NB4 (cell line): ENCODE measurements around the gene OR6J1.
"Not testable (repeated sequence)": the region's sequence is repeated elsewhere in the genome, so short reads cannot be mapped to it uniquely, and the experiment has no call there.

Source experiments
- DNase-seq: peaks from one replicate; pipeline ENCODE4 v3.0.0; 2010; ENCODE audit warnings: low read depth
- H3K4me3 ChIP-seq: one replicate; pipeline ENCODE4 v1.5.1; 2011; ENCODE audit warnings: mild to moderate bottlenecking, low read depth, low read length, moderate library complexity
- MYC ChIP-seq: IDR thresholded peaks from 2 replicates; pipeline ENCODE4 v1.6.1; 2011; ENCODE audit warnings: low read depth, low read length
- POLR2A ChIP-seq: IDR thresholded peaks from 2 replicates; pipeline ENCODE4 v1.6.1; 2011; ENCODE audit warnings: mild to moderate bottlenecking; ENCODE audit not compliant: insufficient read length; ENCODE audit errors: extremely low read depth
- TF ChIP-seq, protein P1 (sequence below): IDR thresholded peaks from 2 replicates; pipeline ENCODE4 v1.6.1; 2011; ENCODE audit warnings: low read depth, low read length
- TF ChIP-seq, protein P2 (sequence below): IDR thresholded peaks from one replicate; pipeline ENCODE4 v1.5.1; 2012; ENCODE audit warnings: low read depth, low read length

Gene OR6J1

DNA sequence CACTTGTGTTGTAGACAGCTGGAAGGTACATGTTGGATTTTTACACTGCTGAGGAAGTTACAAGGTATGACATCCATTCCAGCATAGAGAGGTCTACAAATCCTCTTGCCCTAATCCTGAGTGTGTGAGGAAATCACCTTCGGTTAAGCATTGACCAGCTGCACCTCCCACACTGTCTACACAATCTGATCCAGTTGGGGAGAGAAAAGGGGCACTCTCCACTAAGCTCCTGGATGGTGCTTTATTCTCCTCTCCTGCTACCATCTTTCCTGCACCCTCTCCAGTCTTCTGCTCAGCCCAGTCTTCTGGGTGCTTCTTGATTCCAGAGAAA is at the start of gene OR6J1:
OR6J1 (minus strand) TSS at position 48 of the 331 bp plus-strand sequence. CDS start 9,541 bp downstream, outside the sequence.
- TF ChIP-seq POLR2A (no peak), MYC (no peak)
- TF ChIP-seq, protein P1, sequence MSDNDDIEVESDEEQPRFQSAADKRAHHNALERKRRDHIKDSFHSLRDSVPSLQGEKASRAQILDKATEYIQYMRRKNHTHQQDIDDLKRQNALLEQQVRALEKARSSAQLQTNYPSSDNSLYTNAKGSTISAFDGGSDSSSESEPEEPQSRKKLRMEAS = no peak
- TF ChIP-seq, protein P2, sequence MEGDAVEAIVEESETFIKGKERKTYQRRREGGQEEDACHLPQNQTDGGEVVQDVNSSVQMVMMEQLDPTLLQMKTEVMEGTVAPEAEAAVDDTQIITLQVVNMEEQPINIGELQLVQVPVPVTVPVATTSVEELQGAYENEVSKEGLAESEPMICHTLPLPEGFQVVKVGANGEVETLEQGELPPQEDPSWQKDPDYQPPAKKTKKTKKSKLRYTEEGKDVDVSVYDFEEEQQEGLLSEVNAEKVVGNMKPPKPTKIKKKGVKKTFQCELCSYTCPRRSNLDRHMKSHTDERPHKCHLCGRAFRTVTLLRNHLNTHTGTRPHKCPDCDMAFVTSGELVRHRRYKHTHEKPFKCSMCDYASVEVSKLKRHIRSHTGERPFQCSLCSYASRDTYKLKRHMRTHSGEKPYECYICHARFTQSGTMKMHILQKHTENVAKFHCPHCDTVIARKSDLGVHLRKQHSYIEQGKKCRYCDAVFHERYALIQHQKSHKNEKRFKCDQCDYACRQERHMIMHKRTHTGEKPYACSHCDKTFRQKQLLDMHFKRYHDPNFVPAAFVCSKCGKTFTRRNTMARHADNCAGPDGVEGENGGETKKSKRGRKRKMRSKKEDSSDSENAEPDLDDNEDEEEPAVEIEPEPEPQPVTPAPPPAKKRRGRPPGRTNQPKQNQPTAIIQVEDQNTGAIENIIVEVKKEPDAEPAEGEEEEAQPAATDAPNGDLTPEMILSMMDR = no peak
- DNase-seq = no peak
- no peak within 1 kb of the TSS for H3K4me3 ChIP-seq

DNA sequence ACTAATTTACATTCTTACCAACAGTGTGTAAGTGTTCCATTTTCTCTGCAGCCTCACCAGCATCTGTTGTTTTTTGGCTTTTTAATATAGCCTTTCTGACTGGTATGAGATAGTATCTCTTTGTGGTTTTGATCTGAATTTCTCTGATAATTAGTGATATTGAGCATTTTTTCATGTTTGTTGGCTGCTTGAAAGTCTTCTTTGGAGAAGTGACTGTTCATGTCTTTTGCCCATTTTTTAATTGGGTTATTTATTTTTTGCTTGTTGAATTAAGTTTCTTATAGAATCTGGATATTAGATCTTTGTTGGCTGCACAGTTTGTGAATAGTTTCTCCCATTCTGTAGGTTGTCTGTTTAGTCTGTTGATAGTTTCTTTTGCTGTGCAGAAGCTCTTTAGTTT is 48.0 kb upstream of the OR6J1 start:
- DNase-seq = no peak
- TF ChIP-seq MYC (no peak), POLR2A (no peak)
- TF ChIP-seq, protein P1 = no peak
- TF ChIP-seq, protein P2 = no peak
- no peak overlapping the region for H3K4me3 ChIP-seq

DNA sequence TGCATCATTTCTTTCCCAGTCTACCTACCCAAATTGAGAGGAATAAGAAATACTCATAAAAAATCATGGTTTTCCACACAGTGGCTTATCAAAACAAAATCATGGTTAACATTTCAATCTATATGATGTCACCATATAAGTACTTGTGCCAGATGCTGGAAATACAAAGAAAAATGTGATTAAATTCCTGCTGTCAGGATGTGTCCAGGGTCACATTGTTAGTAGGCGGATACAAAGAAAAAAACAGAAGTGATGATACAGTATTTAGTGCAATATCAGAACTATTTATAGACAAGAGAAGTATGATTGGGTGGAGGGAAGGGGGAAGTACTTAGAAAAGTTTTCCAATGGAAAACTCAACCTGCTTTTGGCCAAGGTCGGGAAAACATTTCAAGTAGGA is 47.0 kb upstream of the OR6J1 start:
- TF ChIP-seq, protein P1 = no peak
- TF ChIP-seq, protein P2 = no peak
- TF ChIP-seq POLR2A (no peak), MYC (no peak)
- no peak overlapping the region for H3K4me3 ChIP-seq
- DNase-seq = no peak

DNA sequence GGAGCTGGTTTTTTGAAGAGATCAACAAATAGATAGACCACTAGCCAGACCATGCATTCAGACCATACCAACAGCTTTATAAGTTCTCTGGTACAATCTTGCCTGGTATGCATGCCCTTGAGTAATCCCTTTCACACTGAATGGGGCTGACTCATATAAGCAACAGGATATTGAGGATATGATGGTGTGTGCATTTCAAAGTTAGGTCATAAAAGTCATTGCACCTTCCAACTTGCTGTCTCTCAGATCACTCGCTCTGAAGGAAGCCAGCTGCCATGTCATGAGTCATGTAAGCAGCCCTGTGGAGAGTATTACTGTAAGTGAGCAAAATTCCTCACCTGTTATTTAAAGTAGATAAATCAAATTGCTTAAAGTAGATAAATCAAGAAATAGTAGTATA is 45.0 kb upstream of the OR6J1 start:
- H3K4me3 ChIP-seq = no peak overlapping the region
- DNase-seq = peak; percentile 52
- TF ChIP-seq POLR2A = no peak
- TF ChIP-seq, protein P1 = no peak
- TF ChIP-seq MYC = no peak
- TF ChIP-seq, protein P2 = no peak

DNA sequence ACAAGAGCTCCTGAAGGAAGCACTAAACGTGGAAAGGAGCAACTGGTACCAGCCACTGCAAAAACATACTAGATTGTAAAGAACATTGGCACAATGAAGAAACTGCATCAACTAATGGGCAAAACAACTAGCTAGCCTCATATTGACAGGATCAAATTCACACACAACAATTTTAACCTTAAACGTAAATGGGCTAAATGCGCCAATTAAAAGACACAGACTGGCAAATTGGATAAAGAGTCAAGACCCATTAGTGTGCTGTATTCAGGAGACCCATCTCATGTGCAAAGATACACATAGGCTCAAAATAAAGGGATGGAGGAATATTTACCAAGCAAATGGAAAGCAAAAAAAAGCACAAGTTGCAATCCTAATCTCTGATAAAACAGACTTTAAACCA is 43.8 kb upstream of the OR6J1 start:
- DNase-seq, H3K4me3 ChIP-seq: not testable (repeated sequence)

DNA sequence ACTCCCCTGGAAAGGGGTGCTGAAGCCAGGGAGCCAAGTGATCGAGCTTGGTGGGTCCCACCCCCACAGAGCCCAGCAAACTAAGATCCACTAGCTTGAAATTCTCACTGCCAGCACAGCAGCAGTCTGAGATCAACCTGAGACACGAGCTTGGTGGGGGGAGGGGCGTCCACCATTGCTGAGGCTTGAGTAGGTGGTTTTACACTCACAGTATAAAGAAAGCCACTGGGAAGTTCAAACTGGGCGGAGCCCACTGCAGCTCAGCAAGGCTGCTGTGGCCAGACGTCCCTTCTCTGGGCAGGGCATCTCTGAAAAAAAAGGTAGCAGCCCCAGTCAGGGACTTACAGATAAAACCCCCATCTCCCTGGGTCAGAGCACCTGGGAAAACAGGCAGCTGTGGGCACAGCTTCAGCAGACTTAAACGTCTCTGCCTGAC is 42.0 kb upstream of the OR6J1 start:
- not testable (repeated sequence) for H3K4me3 ChIP-seq, DNase-seq

DNA sequence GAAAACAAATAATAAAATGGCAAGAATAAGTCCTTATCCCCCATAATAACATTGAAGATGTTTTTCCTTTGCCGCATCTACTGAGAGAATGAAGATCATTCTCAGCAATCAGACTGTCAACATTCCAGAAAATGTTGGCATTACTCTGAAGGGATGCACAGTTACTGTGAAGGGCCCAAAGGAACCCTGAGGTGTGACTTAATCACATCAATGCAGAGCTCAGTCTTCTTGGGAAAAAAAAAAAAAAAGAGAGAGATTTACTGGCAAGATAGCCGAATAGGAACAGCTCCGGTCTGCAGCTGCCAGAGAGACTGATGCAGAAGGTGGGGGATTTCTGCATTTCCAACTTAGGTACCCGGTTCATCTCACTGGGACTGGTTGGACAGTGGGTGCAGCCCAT is 41.3 kb upstream of the OR6J1 start:
- no peak overlapping the region for H3K4me3 ChIP-seq

DNA sequence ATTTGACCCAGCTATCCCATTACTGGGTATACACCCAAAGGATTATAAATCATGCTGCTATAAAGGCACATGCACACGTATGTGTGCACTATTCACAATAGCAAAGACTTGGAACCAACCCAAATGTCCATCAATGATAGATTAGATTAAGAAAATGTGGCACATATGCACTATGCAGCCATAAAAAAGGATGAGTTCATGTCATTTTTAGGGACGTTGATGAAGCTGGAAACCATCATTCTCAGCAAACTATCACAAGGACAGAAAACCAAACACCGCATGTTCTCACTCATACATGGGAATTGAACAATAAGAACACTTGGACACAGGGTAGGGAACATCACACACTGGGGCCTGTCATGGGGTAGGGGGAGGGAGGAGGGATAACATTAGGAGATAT is 39.3 kb upstream of the OR6J1 start:
- DNase-seq, H3K4me3 ChIP-seq: not testable (repeated sequence)

More for the DNA sequence above, 41.3 kb upstream of the OR6J1 start:
- no peak for DNase-seq
- TF ChIP-seq MYC (no peak), POLR2A (no peak)
- TF ChIP-seq, protein P2 = no peak
- TF ChIP-seq, protein P1 = no peak
